Osteocyte (in vitro differentiated cells): ENCODE data around the gene TMSB15A. TPM values are rescaled to one million over a fixed set of nuclear protein-coding genes. Genes with fewer than 3 reads are reported as not detected.
A peak's percentile ranks its signal among the peaks of the same experiment; 100 is the strongest.
"Not testable (repeated sequence)": the region's sequence is repeated elsewhere in the genome, so short reads cannot be mapped to it uniquely, and the experiment has no call there.

ENCODE experiments used
- DNase-seq: peaks from one replicate; pipeline ENCODE4 v3.0.0; 2021; ENCODE audit warnings: mixed read lengths; ENCODE audit not compliant: unreplicated experiment; ENCODE audit errors: extremely low spot score
- H3K27ac Mint-ChIP-seq: one replicate; pipeline ENCODE4 v1.8.0; 2021; ENCODE audit warnings: mild to moderate bottlenecking, mixed read lengths; ENCODE audit not compliant: unreplicated experiment
- H3K27me3 Mint-ChIP-seq: one replicate; pipeline ENCODE4 v1.8.0; 2021; ENCODE audit warnings: mixed read lengths; ENCODE audit not compliant: unreplicated experiment
- H3K36me3 Mint-ChIP-seq: one replicate; pipeline ENCODE4 v1.8.0; 2021; ENCODE audit warnings: mixed read lengths; ENCODE audit not compliant: unreplicated experiment
- H3K4me1 Mint-ChIP-seq: one replicate; pipeline ENCODE4 v1.8.0; 2021; ENCODE audit warnings: mixed read lengths; ENCODE audit not compliant: unreplicated experiment
- H3K4me3 Mint-ChIP-seq: one replicate; pipeline ENCODE4 v1.8.0; 2021; ENCODE audit warnings: mild to moderate bottlenecking, moderate library complexity, mixed read lengths; ENCODE audit not compliant: unreplicated experiment
- H3K9me3 Mint-ChIP-seq: one replicate; pipeline ENCODE4 v1.8.0; 2021; ENCODE audit warnings: mixed read lengths; ENCODE audit not compliant: unreplicated experiment
- total RNA-seq: library from RNA; stranded (reverse); gene quantifications from 2 replicates; pipeline ENCODE4 v1.2.1, GENCODE V29; 2021
- TF ChIP-seq, protein P1 (sequence below): fragments of 200-600 bp; sonication (generic); IDR thresholded peaks from 2 replicates; pipeline ENCODE4 v1.5.0; 2021; ENCODE audit warnings: antibody characterized with exemption, mild to moderate bottlenecking, moderate library complexity

The TMSB15A gene
- total RNA-seq, 1 donor from 2014 or later: 5.9 TPM

- DNase-seq: no peak
- no peak overlapping the region for H3K27ac Mint-ChIP-seq
- no peaks in the 10 kb centered on the region for H3K27me3 Mint-ChIP-seq
- H3K36me3 Mint-ChIP-seq: no peaks in the 10 kb centered on the region
- TF ChIP-seq, protein P1, sequence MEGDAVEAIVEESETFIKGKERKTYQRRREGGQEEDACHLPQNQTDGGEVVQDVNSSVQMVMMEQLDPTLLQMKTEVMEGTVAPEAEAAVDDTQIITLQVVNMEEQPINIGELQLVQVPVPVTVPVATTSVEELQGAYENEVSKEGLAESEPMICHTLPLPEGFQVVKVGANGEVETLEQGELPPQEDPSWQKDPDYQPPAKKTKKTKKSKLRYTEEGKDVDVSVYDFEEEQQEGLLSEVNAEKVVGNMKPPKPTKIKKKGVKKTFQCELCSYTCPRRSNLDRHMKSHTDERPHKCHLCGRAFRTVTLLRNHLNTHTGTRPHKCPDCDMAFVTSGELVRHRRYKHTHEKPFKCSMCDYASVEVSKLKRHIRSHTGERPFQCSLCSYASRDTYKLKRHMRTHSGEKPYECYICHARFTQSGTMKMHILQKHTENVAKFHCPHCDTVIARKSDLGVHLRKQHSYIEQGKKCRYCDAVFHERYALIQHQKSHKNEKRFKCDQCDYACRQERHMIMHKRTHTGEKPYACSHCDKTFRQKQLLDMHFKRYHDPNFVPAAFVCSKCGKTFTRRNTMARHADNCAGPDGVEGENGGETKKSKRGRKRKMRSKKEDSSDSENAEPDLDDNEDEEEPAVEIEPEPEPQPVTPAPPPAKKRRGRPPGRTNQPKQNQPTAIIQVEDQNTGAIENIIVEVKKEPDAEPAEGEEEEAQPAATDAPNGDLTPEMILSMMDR: no peak
- no peaks in the 10 kb centered on the region for H3K4me1 Mint-ChIP-seq
- peaks cover 3% of the 10 kb centered on the region for H3K9me3 Mint-ChIP-seq
- H3K4me3 Mint-ChIP-seq: no peak overlapping the region
Measured at GRCh38 chrX:102546828-102547493, 30.4 kb upstream of the TMSB15A start.

DNA sequence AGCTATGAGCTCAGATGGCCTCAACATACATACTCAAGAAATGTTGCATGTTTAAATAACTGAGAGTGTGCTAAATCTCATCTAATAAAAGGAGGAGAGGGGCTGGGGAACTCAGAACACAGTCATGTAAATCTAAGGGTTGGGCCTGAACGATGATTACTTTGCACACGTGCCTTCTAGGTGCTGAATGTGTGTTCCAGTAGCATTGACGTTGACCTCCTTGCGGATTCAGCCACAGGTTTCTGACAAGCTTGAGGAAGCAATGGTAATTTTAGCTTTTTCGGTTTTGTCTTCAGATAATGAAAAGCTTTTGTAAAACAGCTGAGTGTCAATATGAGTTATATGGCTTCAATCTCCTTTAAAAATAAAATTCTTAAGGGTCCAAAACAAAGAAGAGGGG is 29.6 kb upstream of the TMSB15A start:
- H3K9me3 Mint-ChIP-seq, H3K36me3 Mint-ChIP-seq: not testable (repeated sequence)

DNA sequence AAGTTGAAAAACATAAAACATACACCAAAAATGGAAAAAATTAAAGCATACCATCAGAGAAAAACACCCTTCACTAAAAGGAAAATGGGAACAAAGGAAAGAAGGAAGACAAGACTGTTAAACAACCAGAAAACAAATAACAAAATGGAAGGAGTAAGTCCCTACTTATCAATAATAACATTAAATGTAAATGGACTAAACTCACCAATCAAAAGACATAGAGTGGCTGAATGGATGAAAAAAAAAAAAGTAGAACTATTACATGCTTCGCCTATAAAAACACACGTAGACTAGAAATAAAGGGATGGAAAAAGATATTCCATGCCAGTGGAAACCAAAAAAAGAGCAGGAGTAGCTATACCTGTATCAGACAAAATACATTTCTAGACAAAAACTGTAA is 19.4 kb upstream of the TMSB15A start:
- DNase-seq: no peak
- Mint-ChIP-seq H3K36me3 (no peaks in the 10 kb centered on the region), H3K27me3 (peaks cover 10% of the 10 kb centered on the region), H3K4me3 (no peak overlapping the region), H3K27ac (no peak overlapping the region), H3K9me3 (peaks cover 18% of the 10 kb centered on the region), H3K4me1 (no peaks in the 10 kb centered on the region)
- TF ChIP-seq, protein P1: no peak

More for the DNA sequence above, 29.6 kb upstream of the TMSB15A start:
- H3K27ac Mint-ChIP-seq, H3K4me3 Mint-ChIP-seq, H3K4me1 Mint-ChIP-seq, DNase-seq, H3K27me3 Mint-ChIP-seq: not testable (repeated sequence)

DNA sequence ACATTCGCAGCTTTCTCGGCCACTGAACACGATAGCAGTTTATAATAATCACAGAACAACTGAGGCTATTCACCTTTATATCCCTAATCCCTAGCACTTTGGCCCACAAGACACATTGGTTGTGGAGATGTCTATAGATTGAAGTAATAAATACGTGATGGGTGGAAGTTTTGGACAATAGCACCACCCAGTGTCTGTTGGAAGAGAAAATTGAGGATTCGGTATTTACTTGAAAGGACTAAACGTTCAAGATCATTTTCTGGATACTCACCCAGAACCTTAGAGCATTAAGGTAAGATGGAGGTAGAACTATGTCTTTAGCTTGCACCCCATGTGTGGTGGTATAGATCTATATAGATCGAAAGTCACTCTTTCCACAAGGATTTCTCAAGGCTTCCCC is 787 bp upstream of the TMSB15A start:
- Mint-ChIP-seq H3K27me3 (peaks cover 3% of the 10 kb centered on the region), H3K27ac (no peak overlapping the region), H3K4me1 (no peaks in the 10 kb centered on the region), H3K9me3 (peaks cover 5% of the 10 kb centered on the region), H3K36me3 (no peaks in the 10 kb centered on the region), H3K4me3 (no peak overlapping the region)
- TF ChIP-seq, protein P1: peak; percentile 45
- no peak for DNase-seq

- no peak for DNase-seq
- Mint-ChIP-seq H3K4me1 (no peaks in the 10 kb centered on the region), H3K4me3 (no peak overlapping the region)
Measured at GRCh38 chrX:102514536-102514935, 2.0 kb downstream of the TMSB15A start.

More at GRCh38 chrX:102514536-102514935, 2.0 kb downstream of the TMSB15A start:
- no peak overlapping the region for H3K27ac Mint-ChIP-seq
- peaks cover 5% of the 10 kb centered on the region for H3K9me3 Mint-ChIP-seq
- no peaks in the 10 kb centered on the region for H3K36me3 Mint-ChIP-seq
- H3K27me3 Mint-ChIP-seq: peaks cover 3% of the 10 kb centered on the region
- TF ChIP-seq, protein P1: no peak
